Germinal center (tissue), 1 donor: Measurements from ENCODE around the gene FNBP1L.

Source experiments
- DNase-seq: peaks from one replicate; pipeline ENCODE4 v3.0.0; 2012; ENCODE audit warnings: mixed read lengths, low spot score

The FNBP1L gene

GRCh38 chr1:93489756-93490155, 41.8 kb downstream of the FNBP1L start:
- no peak for DNase-seq

- no peak for DNase-seq
These were observed 42.4 kb downstream of the FNBP1L start for GRCh38 chr1:93490357-93490756.

GRCh38 chr1:93495911-93496310, 48.0 kb downstream of the FNBP1L start:
- DNase-seq, result no peak

GRCh38 chr1:93496520-93496919, 48.6 kb downstream of the FNBP1L start:
- no peak for DNase-seq

GRCh38 chr1:93499075-93499474, 51.2 kb downstream of the FNBP1L start:
- DNase-seq, result no peak

GRCh38 chr1:93499533-93499932, 51.6 kb downstream of the FNBP1L start:
- no peak for DNase-seq

GRCh38 chr1:93500275-93500674, 52.4 kb downstream of the FNBP1L start:
- DNase-seq, result no peak

- DNase-seq, result no peak
These were observed 53.5 kb downstream of the FNBP1L start for GRCh38 chr1:93501399-93501798.

GRCh38 chr1:93501829-93502369, 54.0 kb downstream of the FNBP1L start:
- no peak for DNase-seq

- DNase-seq, result no peak
These were observed 54.7 kb downstream of the FNBP1L start for GRCh38 chr1:93502571-93502970.

- DNase-seq, result no peak
These were observed 55.2 kb downstream of the FNBP1L start for GRCh38 chr1:93503163-93503562.

- no peak for DNase-seq
These were observed 55.9 kb downstream of the FNBP1L start for GRCh38 chr1:93503816-93504215.

GRCh38 chr1:93504247-93505033, 56.5 kb downstream of the FNBP1L start:
- no peak for DNase-seq

- DNase-seq, result no peak
These were observed 58.2 kb downstream of the FNBP1L start for GRCh38 chr1:93506126-93506525.

GRCh38 chr1:93516164-93516563, 68.2 kb downstream of the FNBP1L start:
- no peak for DNase-seq

GRCh38 chr1:93518516-93518915, 70.6 kb downstream of the FNBP1L start:
- no peak for DNase-seq

GRCh38 chr1:93519199-93519829, 71.4 kb downstream of the FNBP1L start:
- no peak for DNase-seq

- DNase-seq, result no peak
These were observed 73.7 kb downstream of the FNBP1L start for GRCh38 chr1:93521618-93522017.

- no peak for DNase-seq
These were observed 74.8 kb downstream of the FNBP1L start for GRCh38 chr1:93522721-93523120.

- DNase-seq, result no peak
These were observed 77.5 kb downstream of the FNBP1L start for GRCh38 chr1:93525431-93525830.

GRCh38 chr1:93526431-93526830, 78.5 kb downstream of the FNBP1L start:
- DNase-seq, result no peak

GRCh38 chr1:93528412-93528811, 80.5 kb downstream of the FNBP1L start:
- peak; percentile 4 for DNase-seq

GRCh38 chr1:93531193-93531592, 83.3 kb downstream of the FNBP1L start:
- no peak for DNase-seq
